ENCODE measurements around the gene BACH2.

Gene BACH2

DNA sequence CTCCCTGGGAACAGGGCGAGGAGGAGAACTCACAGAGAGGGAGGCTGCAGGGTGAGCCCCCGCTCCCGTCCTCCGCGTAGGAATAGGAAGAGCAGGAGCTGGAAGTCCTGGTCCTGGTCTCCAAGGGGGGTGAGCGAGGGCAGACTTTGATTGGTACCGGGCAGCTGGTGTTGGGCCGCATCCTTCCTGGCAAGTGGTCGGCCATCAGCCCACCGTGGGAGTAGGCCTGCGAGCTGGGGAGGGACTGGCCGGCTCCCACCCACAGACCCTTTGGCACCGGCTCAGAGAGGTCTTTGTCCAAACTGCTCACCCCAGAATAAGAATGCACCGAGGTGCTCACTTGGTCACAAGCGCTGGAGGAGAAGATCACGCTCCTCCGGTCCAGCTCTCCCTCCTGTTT is 346.2 kb downstream of the BACH2 start:
- H3K27ac ChIP-seq (replicated peaks), result no peak overlapping the region
- no peak overlapping the region for H3K4me3 ChIP-seq (replicated peaks; ENCODE audit: insufficient read depth, low read length)
- H3K27me3 ChIP-seq (ENCODE audit: insufficient read depth, poor library complexity, severe bottlenecking), result no peaks in the 10 kb centered on the region
- TF ChIP-seq GABPA (IDR thresholded peaks at IDR 0.05; ENCODE audit: low read depth) (no peak), CTCF (IDR thresholded peaks at IDR 0.05; ENCODE audit: insufficient read depth, low read length) (no peak), POLR2AphosphoS5 (IDR thresholded peaks at IDR 0.05; ENCODE audit: low read depth) (no peak), SPI1 (IDR thresholded peaks at IDR 0.05; ENCODE audit: borderline replicate concordance, low read depth) (no peak)
- TF ChIP-seq, protein P1, sequence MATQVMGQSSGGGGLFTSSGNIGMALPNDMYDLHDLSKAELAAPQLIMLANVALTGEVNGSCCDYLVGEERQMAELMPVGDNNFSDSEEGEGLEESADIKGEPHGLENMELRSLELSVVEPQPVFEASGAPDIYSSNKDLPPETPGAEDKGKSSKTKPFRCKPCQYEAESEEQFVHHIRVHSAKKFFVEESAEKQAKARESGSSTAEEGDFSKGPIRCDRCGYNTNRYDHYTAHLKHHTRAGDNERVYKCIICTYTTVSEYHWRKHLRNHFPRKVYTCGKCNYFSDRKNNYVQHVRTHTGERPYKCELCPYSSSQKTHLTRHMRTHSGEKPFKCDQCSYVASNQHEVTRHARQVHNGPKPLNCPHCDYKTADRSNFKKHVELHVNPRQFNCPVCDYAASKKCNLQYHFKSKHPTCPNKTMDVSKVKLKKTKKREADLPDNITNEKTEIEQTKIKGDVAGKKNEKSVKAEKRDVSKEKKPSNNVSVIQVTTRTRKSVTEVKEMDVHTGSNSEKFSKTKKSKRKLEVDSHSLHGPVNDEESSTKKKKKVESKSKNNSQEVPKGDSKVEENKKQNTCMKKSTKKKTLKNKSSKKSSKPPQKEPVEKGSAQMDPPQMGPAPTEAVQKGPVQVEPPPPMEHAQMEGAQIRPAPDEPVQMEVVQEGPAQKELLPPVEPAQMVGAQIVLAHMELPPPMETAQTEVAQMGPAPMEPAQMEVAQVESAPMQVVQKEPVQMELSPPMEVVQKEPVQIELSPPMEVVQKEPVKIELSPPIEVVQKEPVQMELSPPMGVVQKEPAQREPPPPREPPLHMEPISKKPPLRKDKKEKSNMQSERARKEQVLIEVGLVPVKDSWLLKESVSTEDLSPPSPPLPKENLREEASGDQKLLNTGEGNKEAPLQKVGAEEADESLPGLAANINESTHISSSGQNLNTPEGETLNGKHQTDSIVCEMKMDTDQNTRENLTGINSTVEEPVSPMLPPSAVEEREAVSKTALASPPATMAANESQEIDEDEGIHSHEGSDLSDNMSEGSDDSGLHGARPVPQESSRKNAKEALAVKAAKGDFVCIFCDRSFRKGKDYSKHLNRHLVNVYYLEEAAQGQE (IDR thresholded peaks at IDR 0.05; ENCODE audit: insufficient replicate concordance, low read depth), result no peak
- DNase-seq (ENCODE audit: low read depth in 1 of 2, low spot score in 1 of 2), result no peak

DNA sequence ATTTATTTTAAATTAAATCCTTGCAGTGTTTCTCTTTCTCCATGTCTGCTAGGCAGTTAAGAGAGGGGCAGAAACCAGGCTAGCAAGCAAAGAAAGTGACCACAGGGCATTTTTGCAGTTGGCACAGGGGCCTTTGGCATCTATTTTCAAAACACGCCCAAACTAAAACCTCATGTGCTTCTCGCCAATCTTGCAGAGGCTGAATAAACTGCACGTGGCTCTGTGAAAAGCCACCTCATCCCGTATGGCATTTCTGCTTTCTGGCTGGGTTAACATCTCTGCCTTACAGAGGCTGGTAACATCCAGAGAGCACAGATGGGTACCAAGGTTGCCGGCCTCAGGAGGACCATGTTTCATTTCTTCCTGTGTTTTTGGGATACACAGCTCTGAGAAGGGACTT is 347.8 kb downstream of the BACH2 start:
- no peak overlapping the region for H3K27ac ChIP-seq (replicated peaks)
- TF ChIP-seq POLR2AphosphoS5 (IDR thresholded peaks at IDR 0.05; ENCODE audit: low read depth) (no peak), SPI1 (IDR thresholded peaks at IDR 0.05; ENCODE audit: borderline replicate concordance, low read depth) (no peak), CTCF (IDR thresholded peaks at IDR 0.05; ENCODE audit: insufficient read depth, low read length) (no peak)
- TF ChIP-seq, protein P1 (IDR thresholded peaks at IDR 0.05; ENCODE audit: insufficient replicate concordance, low read depth), result no peak
- DNase-seq (ENCODE audit: low read depth in 1 of 2, low spot score in 1 of 2), result no peak

GRCh38 chr6:89944826-89945407 is 351.7 kb downstream of the BACH2 start:
- Histone ChIP-seq H3K4me3 (replicated peaks; ENCODE audit: insufficient read depth, low read length) (no peak overlapping the region), H3K27ac (replicated peaks) (no peak overlapping the region), H3K27me3 (ENCODE audit: insufficient read depth, poor library complexity, severe bottlenecking) (no peaks in the 10 kb centered on the region)
- DNase-seq (ENCODE audit: low read depth in 1 of 2, low spot score in 1 of 2), result no peak
- TF ChIP-seq CTCF (IDR thresholded peaks at IDR 0.05; ENCODE audit: insufficient read depth, low read length), result peak; percentile 29
- TF ChIP-seq POLR2AphosphoS5 (IDR thresholded peaks at IDR 0.05; ENCODE audit: low read depth), result no peak

More for the DNA sequence above, 347.8 kb downstream of the BACH2 start:
- Histone ChIP-seq H3K27me3 (ENCODE audit: insufficient read depth, poor library complexity, severe bottlenecking) (no peaks in the 10 kb centered on the region), H3K4me3 (replicated peaks; ENCODE audit: insufficient read depth, low read length) (no peak overlapping the region)

- Histone ChIP-seq H3K4me3 (replicated peaks; ENCODE audit: insufficient read depth, low read length) (no peak overlapping the region), H3K27ac (replicated peaks) (no peak overlapping the region), H3K27me3 (ENCODE audit: insufficient read depth, poor library complexity, severe bottlenecking) (no peaks in the 10 kb centered on the region)
- DNase-seq (ENCODE audit: low read depth in 1 of 2, low spot score in 1 of 2), result no peak
- TF ChIP-seq CTCF (IDR thresholded peaks at IDR 0.05; ENCODE audit: insufficient read depth, low read length), result no peak
Measured at GRCh38 chr6:89944181-89944755, 352.4 kb downstream of the BACH2 start.
